Globus pallidus (tissue), 1 donor: ENCODE measurements around the gene ZNF782.
"Not testable (repeated sequence)": the region's sequence is repeated elsewhere in the genome, so short reads cannot be mapped to it uniquely, and the experiment has no call there.

Source experiments
- DNase-seq: peaks from one replicate; pipeline ENCODE4 v3.0.0-alpha.2; 2015; ENCODE audit warnings: low spot score

ZNF782 gene

GRCh38 chr9:96852676-96853075 is 1.6 kb downstream of the ZNF782 start:
- DNase-seq, result no peak

- no peak for DNase-seq
Measured at GRCh38 chr9:96844040-96844439, 10.3 kb downstream of the ZNF782 start.

- DNase-seq, result no peak
Measured at GRCh38 chr9:96818533-96818932, 35.8 kb downstream of the ZNF782 start.

- DNase-seq, result no peak
Measured at GRCh38 chr9:96817973-96818372, 36.3 kb downstream of the ZNF782 start.

DNA sequence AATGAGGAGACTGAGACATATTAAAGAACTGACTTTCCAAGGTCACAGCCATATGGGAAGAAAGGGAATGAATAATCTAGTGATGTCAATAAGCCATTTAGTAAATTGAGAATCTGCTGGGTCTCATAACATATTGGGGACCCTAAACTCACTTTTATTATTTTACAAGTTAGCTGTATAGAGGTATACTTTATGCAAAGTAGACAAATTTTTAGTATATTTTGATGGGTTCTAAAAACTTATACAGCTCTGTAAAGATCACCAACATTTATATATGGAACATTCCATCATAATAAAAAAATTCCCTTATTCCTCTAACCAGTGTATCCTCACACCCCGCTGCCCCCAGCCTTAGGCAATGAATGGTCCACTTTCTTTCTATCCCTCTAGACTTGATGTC is 40.7 kb downstream of the ZNF782 start:
- no peak for DNase-seq

GRCh38 chr9:96798959-96799358 is 55.4 kb downstream of the ZNF782 start:
- DNase-seq, result not testable (repeated sequence)

DNA sequence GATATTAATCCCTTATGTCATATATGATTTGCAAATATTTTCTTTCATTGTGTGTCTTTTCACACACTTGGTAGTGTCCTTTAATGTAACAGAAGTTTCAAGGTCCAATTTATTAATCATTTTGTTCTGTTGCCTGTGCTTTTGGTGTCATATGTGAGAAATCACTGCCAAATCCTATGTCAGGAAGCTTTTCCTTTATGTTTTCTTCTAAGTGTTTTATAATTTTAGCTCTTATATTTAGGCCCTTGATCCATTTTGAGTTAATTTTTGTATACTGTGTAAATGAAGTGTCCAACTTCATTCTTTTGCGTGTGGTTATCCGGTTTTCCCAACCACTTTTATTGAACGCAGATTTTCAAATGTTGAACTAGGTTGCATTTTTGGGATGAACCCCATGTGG is 70.3 kb downstream of the ZNF782 start:
- no peak for DNase-seq

DNA sequence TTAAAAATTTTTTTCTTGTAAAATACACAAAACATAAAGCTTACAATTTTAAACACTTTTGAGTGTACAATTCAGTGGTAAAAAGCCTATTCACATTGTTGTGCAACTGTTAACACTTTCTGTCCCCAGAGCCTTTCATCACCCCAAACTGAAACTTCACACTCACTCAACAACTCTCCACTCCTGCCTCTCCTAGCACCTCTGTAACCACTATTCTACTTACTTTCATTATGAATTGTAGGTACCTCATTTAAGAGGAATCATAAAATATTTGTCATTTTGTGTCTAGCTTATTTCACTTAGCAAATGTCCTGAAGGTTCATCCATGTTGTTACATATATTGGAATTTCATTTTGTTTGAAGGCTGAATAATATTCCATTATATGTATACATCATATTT is 72.1 kb downstream of the ZNF782 start:
- no peak for DNase-seq

GRCh38 chr9:96781552-96781951 is 72.8 kb downstream of the ZNF782 start:
- no peak for DNase-seq

DNA sequence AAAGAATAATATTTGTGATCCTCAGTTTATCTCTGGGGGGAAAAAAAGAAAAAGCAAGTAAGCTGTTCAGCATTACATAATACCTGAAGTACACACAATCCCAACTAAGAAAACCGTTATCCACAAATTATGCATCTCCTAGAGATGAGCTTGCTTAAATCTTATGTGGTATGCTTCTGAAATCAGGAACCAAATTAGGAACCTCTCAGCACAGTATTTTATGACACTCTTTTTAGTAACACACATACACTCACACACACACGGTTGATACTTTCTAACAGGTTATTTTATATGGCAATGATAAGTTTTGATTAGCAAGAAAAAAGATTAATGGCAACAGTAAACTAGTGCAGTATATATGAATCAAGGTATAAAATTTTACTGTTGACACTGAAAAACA is 75.2 kb downstream of the ZNF782 start:
- DNase-seq, result no peak

GRCh38 chr9:96777426-96777864 is 76.9 kb downstream of the ZNF782 start:
- DNase-seq, result no peak

GRCh38 chr9:96771124-96771523 is 83.2 kb downstream of the ZNF782 start:
- DNase-seq, result no peak

- no peak for DNase-seq
Measured at GRCh38 chr9:96769989-96770388, 84.3 kb downstream of the ZNF782 start.
